SH-SY5Y (cell line): ENCODE data around the gene CIDEC.

Source experiments
- GATA2 ChIP-seq: IDR thresholded peaks from 2 replicates; pipeline ENCODE4 v1.6.1; 2011; ENCODE audit warnings: mild to moderate bottlenecking, low read depth, low read length
- GATA3 ChIP-seq: IDR thresholded peaks from 2 replicates; pipeline ENCODE4 v1.6.1; 2011; ENCODE audit warnings: low read depth, mild to moderate bottlenecking, low read length, moderate library complexity

GRCh38 chr3:9817436-9817835 lies 62.6 kb downstream of the CIDEC start:
- no peak for TF ChIP-seq GATA2
- no peak for TF ChIP-seq GATA3
